Esophagus muscularis mucosa (tissue), 4 donors: ENCODE results near the gene ROPN1B.
A peak's percentile ranks its signal among the peaks of the same experiment; 100 is the strongest.
"Not testable (repeated sequence)": the region's sequence is repeated elsewhere in the genome, so short reads cannot be mapped to it uniquely, and the experiment has no call there.

Experiments
- EP300 ChIP-seq: sonication (generic); formaldehyde crosslinking; IDR thresholded peaks from one replicate; pipeline ENCODE4 v1.6.1; 2017; ENCODE audit warnings: antibody characterized with exemption
- POLR2A ChIP-seq: fragments of 450-650 bp; IDR thresholded peaks from one replicate; pipeline ENCODE4 v1.6.1; 2017; ENCODE audit warnings: antibody characterized with exemption, moderate library complexity, mild to moderate bottlenecking, low read depth
- TF ChIP-seq, protein P1 (sequence below), 3 experiments: fragments of 200-600 bp in 2 of 3; fragments of 450-650 bp in 1 of 3; sonication (generic) in 2 of 3; IDR thresholded peaks; one replicate each; pipeline ENCODE4 v1.5.1; 2017 to 2019; ENCODE audit warnings: antibody characterized with exemption in 3 of 3, mild to moderate bottlenecking in 2 of 3, moderate library complexity in 1 of 3

DNA sequence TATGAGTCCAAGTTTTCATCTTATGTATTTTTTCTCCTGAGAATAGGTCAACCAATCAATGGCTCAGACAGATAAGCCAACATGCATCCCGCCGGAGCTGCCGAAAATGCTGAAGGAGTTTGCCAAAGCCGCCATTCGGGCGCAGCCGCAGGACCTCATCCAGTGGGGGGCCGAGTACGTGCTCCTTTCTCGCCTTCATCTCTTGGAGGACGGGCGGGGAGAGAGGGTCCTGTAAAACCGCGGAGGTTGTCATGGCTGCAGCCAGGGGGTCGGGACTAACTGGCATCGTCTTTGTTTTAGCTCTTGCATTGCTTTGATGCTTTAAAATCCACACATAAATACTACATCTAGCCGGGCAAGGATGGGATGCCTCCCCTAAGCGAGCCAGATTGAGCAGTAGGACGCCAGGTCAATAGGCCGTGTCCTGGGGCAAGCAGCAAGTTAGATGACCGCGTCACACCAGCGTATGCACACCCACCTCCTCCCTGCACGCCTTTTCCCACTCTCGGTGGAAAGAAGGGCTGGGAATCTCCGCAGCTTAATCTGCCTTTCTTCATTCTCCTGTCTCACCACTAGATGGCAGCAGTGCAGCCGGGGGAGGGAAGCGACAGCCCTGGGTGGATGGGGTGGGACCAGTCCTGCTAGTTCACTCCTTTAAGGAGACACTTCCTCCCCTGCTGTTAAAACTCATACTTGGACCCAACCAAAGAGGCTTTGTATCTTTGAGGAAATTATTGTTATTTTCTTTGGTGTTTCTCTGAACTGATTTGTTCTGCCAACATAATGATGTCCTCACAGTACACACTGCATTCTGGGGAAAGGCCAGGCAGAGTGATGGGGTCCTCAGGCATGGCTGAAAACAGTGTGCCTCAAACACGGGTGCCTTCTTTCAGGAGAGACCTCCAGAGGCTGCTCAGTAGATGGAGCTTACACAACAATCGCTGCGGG lies 3.3 kb downstream of the ROPN1B start:
- TF ChIP-seq, protein P1, sequence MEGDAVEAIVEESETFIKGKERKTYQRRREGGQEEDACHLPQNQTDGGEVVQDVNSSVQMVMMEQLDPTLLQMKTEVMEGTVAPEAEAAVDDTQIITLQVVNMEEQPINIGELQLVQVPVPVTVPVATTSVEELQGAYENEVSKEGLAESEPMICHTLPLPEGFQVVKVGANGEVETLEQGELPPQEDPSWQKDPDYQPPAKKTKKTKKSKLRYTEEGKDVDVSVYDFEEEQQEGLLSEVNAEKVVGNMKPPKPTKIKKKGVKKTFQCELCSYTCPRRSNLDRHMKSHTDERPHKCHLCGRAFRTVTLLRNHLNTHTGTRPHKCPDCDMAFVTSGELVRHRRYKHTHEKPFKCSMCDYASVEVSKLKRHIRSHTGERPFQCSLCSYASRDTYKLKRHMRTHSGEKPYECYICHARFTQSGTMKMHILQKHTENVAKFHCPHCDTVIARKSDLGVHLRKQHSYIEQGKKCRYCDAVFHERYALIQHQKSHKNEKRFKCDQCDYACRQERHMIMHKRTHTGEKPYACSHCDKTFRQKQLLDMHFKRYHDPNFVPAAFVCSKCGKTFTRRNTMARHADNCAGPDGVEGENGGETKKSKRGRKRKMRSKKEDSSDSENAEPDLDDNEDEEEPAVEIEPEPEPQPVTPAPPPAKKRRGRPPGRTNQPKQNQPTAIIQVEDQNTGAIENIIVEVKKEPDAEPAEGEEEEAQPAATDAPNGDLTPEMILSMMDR (IDR thresholded peaks at IDR 0.05), result peak; percentile 71 to 75 (median 73)
- not testable (repeated sequence) for TF ChIP-seq EP300, POLR2A
